Mesangial cell (primary cell): Measurements from ENCODE around the gene RGS17. TPM values are rescaled to one million over a fixed set of nuclear protein-coding genes. Genes with fewer than 3 reads are reported as not detected.

Experiments used
- total RNA-seq: library from RNA; depleted of rRNA; stranded (reverse); fragments of >200 nt; gene quantifications from 2 replicates; pipeline ENCODE4 v1.2.3, GENCODE V29; 2015

RGS17 gene, protein sequence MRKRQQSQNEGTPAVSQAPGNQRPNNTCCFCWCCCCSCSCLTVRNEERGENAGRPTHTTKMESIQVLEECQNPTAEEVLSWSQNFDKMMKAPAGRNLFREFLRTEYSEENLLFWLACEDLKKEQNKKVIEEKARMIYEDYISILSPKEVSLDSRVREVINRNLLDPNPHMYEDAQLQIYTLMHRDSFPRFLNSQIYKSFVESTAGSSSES
- total RNA-seq: 2.5 and 5.2 TPM in 2 replicates

DNA sequence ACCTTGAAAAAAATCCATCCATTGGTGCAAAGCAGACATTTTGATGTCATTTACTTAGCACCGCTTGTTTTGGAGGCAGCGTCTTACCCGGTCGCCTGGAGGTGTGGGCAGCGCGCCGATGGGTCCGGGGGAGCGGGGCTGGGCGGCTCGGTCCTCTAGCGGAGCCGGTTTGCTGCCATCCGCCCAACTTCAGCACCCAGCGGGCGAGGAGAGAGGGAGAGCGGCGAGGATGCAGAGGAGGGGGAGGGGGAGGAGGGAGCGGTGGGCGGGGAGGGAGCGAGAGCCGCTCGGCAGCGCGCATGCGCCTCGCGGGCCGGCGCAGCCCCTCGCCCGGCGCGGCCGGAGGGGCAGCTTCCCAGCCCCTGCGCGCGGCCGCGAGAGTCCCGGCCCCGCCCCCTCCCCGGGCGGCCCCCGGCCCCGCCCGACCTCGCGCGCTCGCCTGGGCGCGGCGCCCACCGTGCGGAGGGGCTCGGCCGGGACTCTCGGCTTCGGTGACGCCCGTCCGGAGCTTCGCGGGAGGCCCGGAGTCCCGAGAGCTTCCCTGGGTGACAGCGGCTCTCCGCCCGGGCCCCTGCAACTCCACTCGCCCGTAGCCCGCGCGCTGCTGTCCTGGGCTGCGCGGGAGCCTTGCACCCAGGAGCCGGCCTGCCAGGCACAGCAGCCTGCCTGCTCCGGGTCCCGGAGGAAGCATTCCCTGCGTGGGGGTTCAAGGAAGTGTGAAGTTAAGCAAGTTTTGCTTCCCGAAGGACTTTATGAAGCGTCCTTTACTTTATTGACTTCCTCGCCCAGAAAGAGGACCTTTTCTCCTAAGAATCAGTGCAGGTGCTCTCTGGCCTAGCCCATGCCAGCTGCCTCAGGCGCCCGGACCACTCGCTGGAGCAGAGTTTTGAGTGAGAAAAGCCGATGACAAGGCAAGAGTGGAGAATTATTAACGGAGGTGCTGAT is at the start of gene RGS17:
Gene RGS17, minus strand, starts transcription at position 246 of the 945 bp plus-strand sequence. CDS start 87,264 bp downstream, outside the sequence.

DNA sequence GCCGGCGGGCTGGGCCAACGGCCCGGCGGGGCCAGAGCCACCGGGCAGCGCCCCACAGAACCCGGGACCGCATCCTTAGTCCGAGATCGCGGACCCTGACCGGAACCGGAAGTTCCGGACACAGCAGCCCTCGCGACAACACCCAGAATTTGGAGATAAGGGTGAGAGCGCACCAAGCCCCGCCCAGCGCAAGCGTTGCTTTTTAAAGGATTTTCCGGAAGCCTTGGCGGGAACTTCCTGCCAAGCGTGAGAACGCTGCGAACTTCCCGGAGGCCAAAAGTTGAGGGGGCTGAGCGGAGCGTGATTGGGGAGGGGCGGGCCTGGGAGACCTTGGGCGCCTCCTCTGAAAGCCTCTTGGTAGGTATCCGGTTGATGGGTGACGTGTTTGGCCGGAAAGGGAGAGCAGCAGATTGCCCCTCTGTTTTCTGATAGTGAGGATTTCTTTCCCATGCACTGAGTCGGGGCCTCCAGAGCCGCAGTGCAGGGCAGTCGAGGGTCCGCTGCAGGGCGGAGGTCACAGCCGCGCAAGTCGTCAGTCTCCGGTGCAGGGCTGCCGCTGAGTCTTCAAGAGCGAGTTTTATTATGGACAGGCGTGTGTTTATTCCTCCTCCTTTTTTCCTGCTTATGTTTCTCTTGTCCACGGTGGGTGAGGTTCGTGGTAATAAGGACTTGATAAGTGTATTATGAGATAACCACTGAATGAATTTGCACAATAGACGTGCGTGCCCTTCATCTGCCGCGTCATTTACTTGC is 128.3 kb downstream of the RGS17 start, which contains the start of gene MTRF1L:
Gene MTRF1L, minus strand, starts transcription at position 97 of the 753 bp plus-strand sequence. Its CDS starts 24 bp downstream, at position 73.

DNA sequence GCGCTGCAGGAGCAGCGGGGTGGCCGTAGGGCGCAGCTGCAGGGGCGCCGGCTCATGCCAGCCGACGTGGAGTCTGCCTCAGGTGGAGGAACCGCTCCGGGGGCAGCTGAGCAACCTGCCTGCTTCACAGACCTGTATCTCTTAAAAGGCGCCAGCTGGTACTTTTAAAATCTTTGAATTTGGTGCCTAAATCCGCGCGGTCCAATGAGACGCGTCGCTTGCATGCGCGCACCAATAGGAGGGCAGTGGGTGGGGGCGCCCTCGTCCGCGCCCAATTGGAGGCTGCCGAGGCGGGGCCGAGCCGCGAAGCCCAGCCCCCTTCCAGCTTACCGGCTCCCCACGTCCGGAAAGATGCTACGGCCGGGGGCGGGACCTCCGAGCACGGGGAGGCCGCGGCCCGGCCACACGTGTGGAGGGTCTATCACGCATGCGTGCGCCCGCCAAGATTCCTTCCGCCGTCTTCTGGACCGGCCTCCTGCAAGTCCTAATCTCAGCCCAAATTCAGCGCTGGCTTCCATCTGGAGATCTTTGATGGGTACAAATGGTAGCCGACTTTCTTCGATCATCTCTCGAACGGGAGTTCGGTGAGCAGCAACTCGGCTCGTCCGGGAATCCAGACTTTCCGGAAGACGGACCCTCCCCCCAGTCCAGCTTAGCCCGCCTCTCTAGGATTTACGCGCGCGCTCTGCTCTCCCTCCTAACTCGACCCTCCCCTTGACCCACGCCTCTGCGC is 148.0 kb downstream of the RGS17 start, which contains the start of gene FBXO5:
Gene FBXO5, minus strand, starts transcription at position 138 of the 733 bp plus-strand sequence. Its CDS starts 82 bp downstream, at position 56.

Other genes starting within 250 kb of the RGS17 start
- 3.5 and 33.2 TPM in 2 replicates for gene FBXO5, start 148.2 kb downstream of the RGS17 start, total RNA-seq
- 3.8 and 10.6 TPM in 2 replicates for gene MTRF1L, start 128.6 kb downstream of the RGS17 start, total RNA-seq